GM18873 (cell line): ENCODE measurements around the gene RASGRP1.
"Not testable (repeated sequence)": the region's sequence is repeated elsewhere in the genome, so short reads cannot be mapped to it uniquely, and the experiment has no call there.

ENCODE experiments used
- ATAC-seq: cut with Tn5 transposase; IDR thresholded peaks from one replicate; pipeline ENCODE4 v1.9.1; 2021; ENCODE audit warnings: mild to moderate bottlenecking, moderate library complexity, moderate number of reproducible peaks; ENCODE audit not compliant: unreplicated experiment, low FRiP score

RASGRP1 gene

DNA sequence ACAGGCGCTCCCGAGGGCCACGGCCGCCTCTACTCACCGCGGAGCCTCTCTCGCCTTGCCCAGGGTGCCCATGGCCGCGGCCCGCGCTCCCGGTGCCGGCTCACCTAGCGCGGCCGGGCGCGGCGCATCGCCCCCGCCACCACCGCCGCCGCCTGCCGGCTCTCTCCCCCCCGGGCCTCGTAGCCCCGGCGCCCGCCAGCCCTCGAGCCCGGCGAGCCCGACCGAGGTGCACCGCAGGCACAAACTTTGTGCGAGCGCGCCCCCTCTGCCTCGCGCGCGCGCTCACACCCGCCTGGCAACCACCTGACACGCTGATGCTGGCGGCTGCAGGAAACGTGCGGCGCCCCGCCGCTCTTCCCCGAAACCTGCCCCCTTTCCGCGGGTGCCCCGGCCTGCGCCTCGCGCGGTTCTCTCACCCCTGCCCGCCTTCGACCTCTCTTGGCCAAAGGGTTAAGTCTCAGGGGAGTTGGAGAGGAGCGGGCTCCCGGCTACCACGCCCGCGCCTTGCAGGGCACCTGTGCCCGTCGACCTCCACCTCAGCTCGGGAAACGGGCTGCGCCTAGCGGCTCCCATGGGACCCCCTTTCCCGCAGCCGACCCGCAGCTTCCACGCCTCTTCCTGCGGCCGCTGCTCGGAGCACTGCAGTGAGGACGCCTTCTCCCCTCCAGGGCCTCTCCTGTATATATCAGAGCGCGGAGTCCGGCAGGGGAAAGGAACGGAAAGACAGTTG, at the start of gene RASGRP1:
TSS of gene RASGRP1 (minus strand) at position 258 of the 730 bp plus-strand sequence. CDS start at position 72, 186 bp downstream.
- peak; percentile 56 for ATAC-seq

DNA sequence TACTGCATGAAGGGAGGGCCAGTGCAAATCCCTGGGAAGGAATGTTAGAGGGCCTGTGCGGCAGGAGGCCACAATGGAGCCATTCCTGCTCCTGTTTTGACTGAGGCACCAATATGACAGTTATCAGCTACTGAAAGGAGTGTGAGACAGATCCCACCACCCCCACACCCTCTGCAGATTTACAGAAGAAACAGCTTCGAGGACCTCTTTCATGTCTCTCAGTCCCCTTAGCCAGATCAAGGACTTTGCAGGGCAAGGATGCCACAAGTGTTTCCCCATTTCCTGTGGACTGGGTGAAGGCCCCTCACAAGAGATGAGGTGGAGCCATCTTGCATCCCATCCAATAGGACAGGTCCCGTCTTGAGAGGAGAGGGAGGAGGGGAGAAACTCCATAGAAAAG, 48.5 kb upstream of the RASGRP1 start:
- ATAC-seq = no peak

DNA sequence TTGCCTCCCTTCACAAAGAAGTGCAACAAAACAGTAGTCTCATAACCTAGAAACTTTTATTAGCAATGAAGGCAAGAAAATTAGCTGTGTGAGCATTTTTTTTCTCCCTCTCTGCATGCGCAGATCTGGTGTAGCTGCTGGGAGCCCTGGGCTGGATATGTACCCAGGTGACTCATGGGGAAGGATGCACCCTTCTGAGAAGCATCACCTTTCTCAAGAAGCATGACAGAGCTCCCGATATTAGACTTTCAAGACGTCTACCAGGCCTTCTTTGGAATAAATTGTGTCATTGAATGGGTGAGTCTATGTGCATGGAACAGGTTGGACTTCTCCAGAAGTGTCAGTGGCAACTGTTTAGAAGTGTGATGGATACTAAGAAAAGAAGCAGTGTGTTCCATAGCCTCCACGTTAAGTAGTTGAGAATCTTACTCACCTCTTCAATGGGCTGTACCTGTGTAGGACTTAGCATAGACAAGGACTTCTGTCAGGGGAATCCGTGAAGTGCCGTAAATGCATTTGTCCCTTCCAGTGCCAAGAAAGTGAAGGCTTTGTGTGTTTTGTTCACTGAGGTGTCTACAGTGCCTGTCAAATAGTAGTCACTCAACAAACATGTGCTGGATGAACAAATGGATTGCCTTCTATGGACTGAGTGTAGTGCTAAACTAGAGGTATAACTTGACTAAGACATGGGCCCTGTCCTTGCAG, 47.7 kb upstream of the RASGRP1 start:
- ATAC-seq = no peak

DNA sequence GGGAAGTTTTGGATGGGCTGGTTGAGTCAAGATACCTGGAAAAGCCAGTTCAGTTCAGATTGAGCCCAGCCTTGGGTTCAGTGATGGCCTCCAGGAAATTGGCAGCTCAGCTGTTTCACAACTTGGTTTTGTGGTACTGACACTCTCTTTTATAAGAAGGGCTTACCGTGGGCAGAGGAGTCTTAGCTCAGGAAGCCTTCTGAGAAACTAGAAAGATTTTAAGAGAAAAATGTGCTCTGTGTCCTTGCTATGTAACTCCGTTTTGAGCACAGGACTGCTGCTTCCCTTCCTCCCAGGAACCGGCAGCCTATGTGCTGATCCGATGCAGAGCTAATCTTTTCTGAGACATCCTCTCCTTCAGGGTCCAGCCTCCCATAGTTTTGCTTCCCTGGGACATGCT, 46.6 kb upstream of the RASGRP1 start:
- no peak for ATAC-seq

DNA sequence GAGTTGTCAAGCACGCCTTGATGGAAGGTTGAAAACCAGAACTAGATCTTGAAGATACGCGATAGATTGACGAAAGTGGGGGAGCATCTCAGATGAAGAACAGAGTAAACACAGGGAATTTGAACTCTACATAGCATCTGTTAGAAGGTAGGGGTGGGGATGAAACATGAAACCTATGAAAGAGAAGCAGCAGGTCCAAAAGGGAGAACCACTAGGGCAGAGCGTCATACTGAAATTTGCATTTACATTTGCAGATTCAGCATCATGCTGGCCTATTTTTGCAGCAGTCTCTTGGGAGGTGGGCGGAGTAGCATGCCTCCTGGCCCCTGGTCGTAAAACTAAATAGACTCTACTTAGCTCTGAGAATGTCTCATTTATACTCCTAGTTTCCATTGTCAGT, 46.1 kb upstream of the RASGRP1 start:
- no peak for ATAC-seq

DNA sequence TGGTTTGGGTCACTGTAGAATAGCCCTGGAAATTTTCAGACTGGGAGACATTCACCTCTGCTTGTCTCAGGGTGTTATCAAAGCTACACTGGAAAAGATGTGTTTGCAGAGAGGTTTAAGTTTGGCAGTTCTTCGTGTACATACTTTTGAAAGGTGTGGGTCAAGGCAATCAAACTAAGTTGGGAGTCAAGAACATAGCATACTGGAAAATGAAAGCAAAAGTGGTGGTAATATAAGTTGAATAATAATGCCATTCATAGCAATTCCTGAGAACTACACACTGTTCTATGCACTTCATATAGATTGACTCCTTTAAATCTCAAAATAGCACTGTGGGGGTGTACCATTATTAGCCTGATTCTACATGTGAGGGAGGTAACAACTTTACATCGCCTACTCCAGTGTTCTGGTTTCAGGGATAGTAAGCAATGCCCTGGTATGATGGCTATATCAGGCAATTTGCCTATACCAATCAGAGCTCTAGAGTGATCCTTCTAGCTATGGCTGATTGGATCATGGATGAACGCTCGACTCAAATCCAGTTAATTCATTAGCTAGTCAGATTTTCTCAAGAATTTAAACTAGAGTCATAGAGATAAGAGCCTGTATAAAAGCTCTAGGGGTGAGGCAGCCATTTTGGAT, 44.6 kb upstream of the RASGRP1 start:
- no peak for ATAC-seq

DNA sequence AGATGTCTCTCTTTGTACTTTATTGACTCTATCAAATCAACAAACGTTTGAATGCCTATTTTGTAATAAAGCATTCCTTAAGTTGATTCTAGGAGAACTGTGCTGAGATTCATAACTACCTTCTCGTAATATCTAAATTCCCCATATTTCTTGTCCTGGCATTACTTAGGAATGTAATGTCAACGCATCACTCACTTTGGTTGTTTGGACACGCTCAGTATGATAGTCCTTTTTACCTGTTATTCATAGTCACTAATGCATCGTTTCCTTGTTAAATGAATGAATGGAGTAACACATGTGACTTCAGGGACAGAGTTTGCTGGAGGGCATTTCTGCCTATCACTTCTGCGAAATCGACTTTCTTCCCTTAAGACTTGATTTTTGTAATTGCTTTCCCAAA, 44.1 kb upstream of the RASGRP1 start:
- no peak for ATAC-seq

DNA sequence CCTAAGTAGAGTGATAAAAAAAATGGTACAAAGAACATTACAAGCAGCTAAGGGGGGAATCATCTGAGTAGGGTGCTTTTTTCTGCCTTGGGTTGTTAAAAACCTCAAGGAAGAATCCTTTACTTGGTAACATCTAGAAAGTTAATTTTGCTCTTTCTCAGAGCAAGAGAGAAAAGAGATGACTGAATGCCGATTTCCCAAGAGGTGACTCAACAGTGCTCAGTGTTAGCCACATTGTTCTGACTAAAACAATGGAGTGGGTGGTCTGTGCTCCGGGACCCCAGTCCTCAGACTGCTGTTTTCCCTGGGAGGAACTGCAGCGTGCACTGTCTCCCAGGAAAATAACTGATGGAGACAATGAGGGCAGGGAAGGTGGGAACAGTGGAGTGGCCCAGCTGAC, 41.1 kb upstream of the RASGRP1 start:
- no peak for ATAC-seq

DNA sequence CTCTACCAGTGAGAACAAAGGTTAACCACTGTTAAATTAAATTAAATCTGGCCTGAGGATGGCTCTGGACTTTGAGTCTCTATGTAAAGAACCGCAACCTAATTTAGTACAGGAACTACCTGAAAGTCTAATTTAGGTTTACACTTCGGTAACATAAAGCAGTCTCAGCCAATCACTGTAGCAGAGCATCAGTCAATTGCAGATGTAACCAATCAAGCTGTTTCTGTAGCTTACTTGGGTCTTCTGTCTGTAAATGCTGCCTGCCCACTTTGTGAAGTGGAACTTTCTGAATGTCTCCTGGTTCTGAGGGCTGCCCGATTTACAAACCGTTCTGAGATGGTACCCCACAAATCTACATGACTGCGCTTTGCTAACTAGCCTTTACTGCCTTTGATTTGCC, 39.1 kb upstream of the RASGRP1 start:
- no peak for ATAC-seq

DNA sequence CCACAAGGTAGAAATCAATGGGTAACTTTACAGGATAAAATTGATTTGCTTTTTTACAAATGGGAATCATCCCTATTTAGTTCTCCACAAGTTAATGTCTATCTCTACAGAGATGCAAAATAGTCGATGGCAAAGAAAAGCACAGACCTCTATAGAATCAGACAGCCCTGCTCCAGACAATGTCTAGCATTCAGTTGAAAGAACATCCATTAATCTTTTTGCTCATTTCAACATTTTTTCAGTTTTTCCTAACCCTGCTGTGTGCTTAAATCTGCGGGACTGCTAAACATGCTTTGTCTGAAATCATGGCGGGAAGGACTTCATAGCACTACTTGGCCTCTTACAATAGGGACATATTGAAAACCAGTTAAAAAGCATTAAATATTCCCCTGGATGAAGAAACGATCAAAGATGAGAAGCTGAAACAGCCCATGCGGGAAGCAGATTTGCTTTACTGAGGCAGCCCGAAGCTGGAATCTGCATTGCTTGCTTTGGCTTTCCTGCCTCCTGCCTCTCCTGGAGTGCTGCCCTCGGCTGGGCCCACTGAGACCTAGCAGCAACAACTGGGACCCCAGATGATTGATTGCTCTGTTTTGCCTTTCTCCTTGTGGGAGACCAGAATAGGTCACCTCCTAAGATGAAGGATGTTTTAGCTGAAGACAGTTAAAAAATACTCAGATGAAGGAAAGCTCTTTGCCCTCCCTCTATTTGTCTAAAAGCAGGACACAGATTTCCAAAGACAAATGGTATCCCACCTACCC, 38.5 kb upstream of the RASGRP1 start:
- ATAC-seq = no peak

DNA sequence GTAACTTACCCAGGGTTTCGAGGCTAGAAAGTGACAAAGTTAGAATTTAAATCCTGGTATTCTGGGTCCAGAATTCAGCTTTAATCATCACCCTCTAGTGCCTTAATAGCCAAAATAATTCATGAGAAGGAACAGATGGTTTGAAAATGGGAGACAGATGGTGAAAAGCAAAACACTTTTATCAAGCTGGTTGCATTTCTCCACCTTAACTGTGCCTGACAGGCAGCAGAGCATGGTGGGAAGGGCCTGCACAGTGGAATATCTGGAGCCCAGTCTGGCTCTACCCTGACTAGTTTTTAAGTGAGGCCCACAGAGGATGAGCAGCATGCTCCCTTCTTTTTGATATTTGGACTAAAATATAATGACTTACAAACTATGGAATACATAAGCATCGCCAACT, 35.6 kb upstream of the RASGRP1 start:
- ATAC-seq = no peak

DNA sequence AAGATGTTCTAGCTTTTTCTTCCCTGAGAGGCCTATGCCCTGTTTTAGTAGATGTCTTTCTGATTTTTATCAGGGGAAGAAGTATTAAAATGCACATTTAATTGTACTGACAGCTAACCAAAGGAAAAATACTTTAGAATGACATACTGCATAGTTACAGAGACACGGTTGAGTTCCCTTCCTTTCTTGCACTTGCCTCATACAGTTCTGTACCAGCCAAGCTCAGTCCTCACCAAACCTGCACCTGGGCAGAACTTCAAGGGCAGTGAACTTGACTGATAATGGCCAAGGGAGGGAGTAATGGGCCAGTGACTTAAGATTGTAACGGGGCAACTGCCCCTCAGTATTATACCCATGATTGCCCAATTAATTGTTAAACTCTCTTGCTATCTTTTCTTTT, 34.1 kb upstream of the RASGRP1 start:
- ATAC-seq = no peak

DNA sequence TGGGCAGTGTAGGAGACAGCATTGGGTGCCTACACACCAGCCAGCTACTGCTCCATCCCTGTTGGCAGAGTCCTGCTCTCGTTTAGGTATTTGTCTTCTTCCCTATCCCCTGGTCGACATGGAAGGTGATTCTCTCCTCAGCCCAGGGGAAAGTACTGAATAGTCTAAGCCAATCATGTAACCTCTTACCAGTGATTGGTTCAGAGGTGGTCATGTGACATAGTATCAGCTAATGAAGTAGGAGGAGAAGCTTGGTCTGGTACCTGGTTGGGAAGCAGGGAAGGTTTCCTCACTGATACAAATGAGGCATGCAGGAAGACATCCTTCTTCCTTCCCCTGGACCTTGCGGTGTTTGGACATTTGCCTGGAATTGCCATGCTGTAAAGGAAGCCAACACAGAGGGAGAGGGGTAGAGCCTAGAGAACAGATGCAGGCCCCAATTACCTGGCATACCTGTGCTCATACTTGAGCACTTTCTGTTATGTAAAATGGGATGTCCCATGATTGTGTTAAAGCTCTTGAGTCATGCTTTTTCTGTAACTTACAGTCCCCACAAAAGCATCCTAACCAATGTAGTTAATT, 32.7 kb upstream of the RASGRP1 start:
- ATAC-seq = no peak

DNA sequence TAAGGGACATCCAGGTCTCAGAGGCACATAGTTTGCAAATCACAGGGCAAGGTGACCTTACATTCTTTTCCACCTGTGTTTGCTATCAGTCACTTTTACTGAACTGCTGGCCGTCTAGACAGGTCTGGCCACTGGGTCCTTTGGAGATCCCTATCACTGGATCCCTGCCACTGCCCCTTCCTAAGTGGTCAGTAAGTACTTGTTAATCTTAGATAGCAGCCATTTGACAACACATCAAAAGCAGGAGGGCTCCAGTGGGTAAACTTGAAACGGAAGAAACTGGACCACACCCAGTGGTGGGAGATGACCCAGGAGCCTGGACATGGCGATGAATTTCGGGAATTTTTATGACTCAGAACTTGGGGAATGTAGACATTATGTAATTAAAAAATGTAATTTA, 28.9 kb upstream of the RASGRP1 start:
- ATAC-seq = no peak

DNA sequence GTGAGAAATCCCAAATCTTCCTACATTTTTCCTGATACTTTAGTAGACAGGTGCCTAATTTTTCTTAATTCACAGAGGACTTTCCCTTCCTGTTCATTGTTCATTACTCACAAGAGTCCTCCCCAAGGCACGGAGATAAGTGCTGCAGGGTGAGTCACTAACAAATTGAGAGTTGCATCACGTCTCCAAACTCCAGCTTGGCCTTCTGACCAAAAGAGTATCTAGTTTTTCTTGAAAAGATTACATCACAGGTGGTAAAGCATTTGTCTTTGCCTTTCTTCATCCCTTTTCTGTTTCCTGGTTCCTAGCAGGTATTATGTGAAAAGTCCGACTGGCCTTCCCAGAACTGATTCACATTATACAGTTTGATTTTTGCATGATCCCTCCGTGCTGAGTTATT, 24.9 kb upstream of the RASGRP1 start:
- ATAC-seq = no peak

DNA sequence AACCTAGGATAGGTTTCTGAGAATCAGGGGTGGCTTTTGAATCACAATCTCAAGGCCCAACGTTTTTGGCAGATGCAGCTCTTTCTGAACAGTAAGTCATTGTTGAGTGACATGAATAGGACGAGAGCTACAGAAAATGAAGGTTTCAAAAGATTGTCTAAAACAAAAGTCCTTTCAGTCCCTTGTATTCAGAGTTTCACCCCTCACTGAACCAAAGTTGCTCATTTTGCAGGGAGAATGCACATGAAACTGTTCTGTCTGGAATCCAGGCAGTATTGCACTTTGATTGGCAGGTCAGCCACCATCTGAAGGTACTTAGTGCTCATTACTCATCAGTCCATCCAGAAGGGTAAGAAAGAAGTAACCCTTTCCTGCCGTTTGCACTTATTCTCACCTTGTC, 24.1 kb upstream of the RASGRP1 start:
- no peak for ATAC-seq

DNA sequence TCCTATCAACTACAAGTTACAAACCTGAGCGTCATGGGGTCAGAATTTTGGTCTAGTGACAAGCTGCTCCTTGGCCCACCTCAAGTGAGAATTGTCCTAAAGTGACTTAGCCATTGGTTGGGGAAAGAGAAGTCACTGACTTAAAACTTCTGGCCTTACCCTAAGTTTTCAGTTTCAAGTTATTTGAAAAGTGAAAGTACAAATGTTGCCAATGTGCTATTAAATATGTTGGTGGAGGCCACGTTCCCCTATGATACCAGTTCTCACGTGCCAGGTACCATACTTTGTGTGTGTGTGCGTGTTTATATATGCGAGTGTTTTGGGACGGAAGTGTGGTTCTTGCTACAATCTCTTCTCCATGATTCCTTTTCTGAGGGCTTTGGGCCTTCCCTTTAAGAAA, 22.6 kb upstream of the RASGRP1 start:
- ATAC-seq = no peak

DNA sequence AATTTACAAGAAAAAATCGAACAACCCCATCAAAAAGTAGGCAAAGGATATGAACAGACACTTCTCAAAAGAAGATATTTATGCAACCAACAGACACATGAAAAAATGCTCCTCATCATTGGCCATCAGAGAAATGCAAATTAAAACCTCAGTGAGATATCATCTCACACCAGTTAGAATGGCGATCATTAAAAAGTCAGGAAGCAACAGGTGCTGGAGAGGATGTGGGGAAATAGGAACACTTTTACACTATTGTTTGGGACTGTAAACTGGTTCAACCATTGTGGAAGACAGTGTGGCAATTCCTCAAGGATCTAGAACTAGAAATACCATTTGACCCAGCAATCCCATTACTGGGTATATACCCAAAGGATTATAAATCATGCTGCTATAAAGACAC, 21.4 kb upstream of the RASGRP1 start:
- not testable (repeated sequence) for ATAC-seq

DNA sequence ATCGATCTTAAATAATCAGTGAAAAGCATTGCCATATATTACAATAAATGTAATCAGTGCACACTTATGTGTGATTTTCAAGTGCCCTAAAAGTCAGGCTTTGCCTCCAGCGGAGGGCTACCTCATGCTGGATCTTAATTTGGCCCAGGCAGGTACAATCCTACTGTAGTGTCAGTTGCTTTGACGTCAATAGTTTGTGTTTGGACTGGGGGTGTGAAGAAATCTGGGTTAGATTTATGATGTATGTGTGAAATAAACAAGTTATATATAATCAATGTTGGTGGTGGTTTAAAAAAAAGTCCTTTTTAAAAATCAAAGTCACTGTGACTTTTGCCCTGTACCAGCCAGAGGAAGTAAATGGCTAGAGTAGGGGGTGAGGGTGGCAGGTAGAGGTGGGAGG, 14.0 kb upstream of the RASGRP1 start:
- no peak for ATAC-seq

DNA sequence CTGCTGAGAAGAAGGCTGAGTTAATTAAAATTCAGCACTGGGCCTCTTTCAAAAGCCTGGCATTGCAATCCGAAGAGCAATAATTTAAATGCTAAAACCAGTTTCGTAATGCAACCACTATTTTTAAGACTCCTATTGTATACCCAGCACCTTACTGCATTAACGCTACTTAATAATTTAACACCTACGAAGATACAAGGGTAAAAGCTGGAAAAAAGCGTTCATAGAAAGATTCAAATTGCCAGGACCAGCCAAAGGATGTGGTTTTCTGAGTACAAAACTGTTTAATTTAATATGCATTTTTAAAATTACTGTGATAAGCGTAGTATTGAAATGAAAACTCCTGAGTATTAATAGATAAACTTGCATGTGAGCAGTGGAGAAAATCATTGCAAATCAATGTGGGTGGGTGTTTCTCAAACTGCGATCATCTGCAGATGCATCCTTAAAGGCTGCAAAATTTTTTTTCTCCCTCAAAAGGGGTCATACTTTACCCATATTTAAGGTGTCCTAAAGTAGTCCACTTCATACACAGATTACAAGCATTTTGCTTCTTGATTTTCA, 12.9 kb upstream of the RASGRP1 start:
- no peak for ATAC-seq
